CD4-positive, alpha-beta memory T cell (primary cell): Measurements from ENCODE around the gene GNAO1. TPM values are rescaled to one million over a fixed set of nuclear protein-coding genes. Genes with fewer than 3 reads are reported as not detected.

Experiments
- CTCF ChIA-PET: fragments of 350-600 bp; sonication (Branson Sonifier 250); formaldehyde crosslinking; loops from one replicate; lab custom pipeline; 2021; ENCODE audit warnings: inconsistent platforms; ENCODE audit not compliant: partially characterized antibody; lab: Charles Lee
- POLR2A ChIA-PET: fragments of 350-600 bp; sonication (Branson Sonifier 250); formaldehyde crosslinking; loops from one replicate; lab custom pipeline; 2021; ENCODE audit not compliant: partially characterized antibody; lab: Charles Lee
- DNase-seq, 5 donors: peaks; one replicate each; pipeline versions ENCODE4 v3.0.0 to v3.0.0-alpha.2; 2020 to 2022; ENCODE audit warnings: mixed read lengths in 1 of 5
- H3K27ac ChIP-seq: one replicate; pipeline ENCODE4 v1.7.0; 2013; ENCODE audit warnings: low read depth, low read length
- H3K27me3 ChIP-seq: 2 replicates; pipeline ENCODE4 v1.7.0; 2013; ENCODE audit warnings: mild to moderate bottlenecking, low read length, moderate library complexity; ENCODE audit not compliant: insufficient read depth
- H3K36me3 ChIP-seq: 2 replicates; pipeline ENCODE4 v1.7.0; 2013; ENCODE audit warnings: mild to moderate bottlenecking, low read length, moderate library complexity; ENCODE audit not compliant: insufficient read depth
- H3K4me1 ChIP-seq: 2 replicates; pipeline ENCODE4 v1.7.0; 2013; ENCODE audit warnings: mild to moderate bottlenecking, low read length, moderate library complexity; ENCODE audit not compliant: insufficient read depth
- H3K4me3 ChIP-seq, 2 donors: one replicate each; pipeline ENCODE4 v1.7.0; 2013; ENCODE audit warnings: low read length in 2 of 2, mild to moderate bottlenecking in 1 of 2
- H3K9me3 ChIP-seq, 2 donors: one replicate each; pipeline ENCODE4 v1.7.0; 2013; ENCODE audit warnings: low read length in 2 of 2, control low read depth in 1 of 2; ENCODE audit not compliant: control insufficient read depth in 1 of 2
- H3K27ac Mint-ChIP-seq, 7 donors: one replicate each; pipeline ENCODE4 v1.8.0; 2020 to 2021; ENCODE audit warnings: mixed read lengths in 7 of 7, mild to moderate bottlenecking in 6 of 7, inconsistent platforms in 3 of 7, moderate library complexity in 3 of 7
- H3K27me3 Mint-ChIP-seq, 2 donors: one replicate each; pipeline ENCODE4 v1.8.0; 2020 to 2021; ENCODE audit warnings: mixed read lengths in 2 of 2
- H3K36me3 Mint-ChIP-seq, 2 donors: one replicate each; pipeline ENCODE4 v1.8.0; 2020 to 2021; ENCODE audit warnings: mixed read lengths in 2 of 2, inconsistent platforms in 1 of 2, mild to moderate bottlenecking in 1 of 2
- H3K4me1 Mint-ChIP-seq, 4 donors: one replicate each; pipeline ENCODE4 v1.8.0; 2020 to 2021; ENCODE audit warnings: mixed read lengths in 4 of 4, mild to moderate bottlenecking in 1 of 4
- H3K4me3 Mint-ChIP-seq, 8 donors: one replicate each; pipeline ENCODE4 v1.8.0; 2020 to 2021; ENCODE audit warnings: mixed read lengths in 8 of 8, mild to moderate bottlenecking in 7 of 8, moderate library complexity in 6 of 8, inconsistent platforms in 3 of 8
- H3K9me3 Mint-ChIP-seq, 8 donors: one replicate each; pipeline ENCODE4 v1.8.0; 2020 to 2021; ENCODE audit warnings: mixed read lengths in 8 of 8, mild to moderate bottlenecking in 5 of 8, inconsistent platforms in 3 of 8, moderate library complexity in 1 of 8
- intact Hi-C: fragments of 100-400 bp; cut with micrococcal nuclease; formaldehyde crosslinking; loops from one replicate; pipeline ENCODE4 v1.15.1; 2023
- polyA plus RNA-seq, 2 donors: library from polyadenylated mRNA; unstranded; fragments of 300-500 nt; fragmentation: Illumina TruSeq; gene quantifications; one replicate each; pipeline ENCODE4 v1.2.3, GENCODE V29; 2021
- total RNA-seq, 2 experiments: library from RNA; stranded (reverse); gene quantifications; one replicate each; pipeline ENCODE4 v1.2.3, GENCODE V29; 2021

GNAO1 gene
- total and polyA plus RNA-seq, 4 experiments from 2014 or later, result 1.5 to 10.8 (median 10.5) TPM; not detected in 1

DNA sequence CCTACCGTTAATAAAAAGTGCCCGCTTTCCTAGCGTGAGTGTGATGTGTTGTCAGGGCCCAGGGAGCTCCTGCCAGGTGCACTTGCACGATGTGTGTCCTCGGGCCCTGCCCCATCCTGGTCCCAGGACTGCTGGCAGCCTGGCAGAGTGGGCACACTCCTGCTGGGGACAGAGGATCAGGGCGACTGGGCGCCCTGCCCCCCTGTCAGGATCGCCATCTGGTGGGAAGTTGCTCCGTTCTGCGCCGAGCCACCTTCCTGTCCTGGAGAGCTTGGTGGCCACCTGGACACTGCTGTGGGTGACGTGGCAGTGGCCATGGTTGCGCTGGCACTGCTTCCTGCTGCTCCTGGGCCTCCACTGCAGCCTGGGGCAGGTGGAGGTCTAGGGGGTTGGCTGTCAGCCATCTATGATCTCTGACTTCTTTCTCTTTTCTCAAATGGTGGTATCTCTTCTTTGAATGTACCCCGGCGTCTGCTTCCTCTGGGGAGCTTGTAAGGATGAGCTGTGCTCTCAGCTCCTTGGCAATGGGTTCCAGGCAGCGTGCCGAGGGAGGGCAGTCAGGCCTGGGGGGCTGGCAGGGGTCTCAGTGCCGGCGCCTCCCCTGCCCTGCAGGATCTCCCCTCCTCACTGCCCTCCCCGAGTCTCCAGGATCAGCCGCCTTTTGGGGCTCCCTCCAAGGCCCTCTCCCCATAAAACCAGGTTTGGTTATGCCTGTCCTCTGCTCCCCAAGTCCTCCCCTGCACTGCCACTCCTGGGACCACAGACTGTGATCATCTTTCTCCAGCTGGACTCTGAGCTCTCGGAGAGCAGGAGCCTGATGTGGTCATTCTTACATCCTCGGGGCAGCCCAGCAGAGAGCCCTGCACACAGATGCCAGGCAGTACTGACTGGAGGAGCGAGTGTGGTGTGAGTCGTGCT lies 157.1 kb downstream of the GNAO1 start:
- DNase-seq, result no peak
- CTCF ChIA-PET, result interaction anchor here (2.1 kb wide), 1 partner anchor 8 kb away, joined by 10 read pairs; no protein-coding TSS in a partner anchor
- Mint-ChIP-seq H3K4me1 (peaks cover 0 to 2% (median 0%) of the 10 kb centered on the region in 4 donors), H3K36me3 (peaks cover 0 to 3% of the 10 kb centered on the region in 2 donors), H3K27ac (no peak overlapping the region), H3K4me3 (no peak overlapping the region), H3K27me3 (no peaks in the 10 kb centered on the region), H3K9me3 (no peaks in the 10 kb centered on the region)
- H3K36me3 ChIP-seq, result no peaks in the 10 kb centered on the region
- no peak overlapping the region for H3K27ac ChIP-seq
- no peaks in the 10 kb centered on the region for H3K9me3 ChIP-seq
- H3K27me3 ChIP-seq, result no peaks in the 10 kb centered on the region
- H3K4me3 ChIP-seq, result no peak overlapping the region
- H3K4me1 ChIP-seq, result no peaks in the 10 kb centered on the region
- intact Hi-C loops, result no loop called here
- POLR2A ChIA-PET, result no interaction called here

DNA sequence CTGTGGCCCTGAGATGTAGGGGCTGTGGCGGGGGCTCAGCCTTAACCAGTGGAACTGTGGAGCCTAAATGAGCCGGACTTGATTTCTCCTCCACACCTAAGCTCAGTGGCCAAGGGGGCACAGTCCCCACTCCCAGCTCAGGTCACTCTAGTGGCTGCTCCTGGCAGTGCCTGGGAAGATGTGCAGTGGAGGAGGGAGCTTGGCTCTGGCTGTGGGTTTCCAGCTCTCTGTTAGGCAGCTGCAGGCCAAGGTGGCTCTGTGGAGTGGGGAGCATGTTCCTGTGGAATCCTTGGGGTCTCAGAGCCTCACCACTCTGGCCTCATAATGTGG lies 157.8 kb downstream of the GNAO1 start:
- no peak overlapping the region for H3K27ac Mint-ChIP-seq
- H3K36me3 ChIP-seq, result no peaks in the 10 kb centered on the region
- no peak overlapping the region for H3K4me3 Mint-ChIP-seq
- no peaks in the 10 kb centered on the region for H3K9me3 Mint-ChIP-seq
- no peaks in the 10 kb centered on the region for H3K27me3 ChIP-seq
- no peaks in the 10 kb centered on the region for H3K27me3 Mint-ChIP-seq
- DNase-seq, result no peak
- H3K27ac ChIP-seq, result no peak overlapping the region
- ChIA-PET POLR2A (no interaction called here), CTCF (no interaction called here)
- no peaks in the 10 kb centered on the region for H3K36me3 Mint-ChIP-seq
- H3K4me1 Mint-ChIP-seq, result peaks cover 0 to 2% (median 0%) of the 10 kb centered on the region in 4 donors
- intact Hi-C loops, result no loop called here
- H3K9me3 ChIP-seq, result no peaks in the 10 kb centered on the region
- H3K4me3 ChIP-seq, result no peak overlapping the region
- H3K4me1 ChIP-seq, result no peaks in the 10 kb centered on the region

DNA sequence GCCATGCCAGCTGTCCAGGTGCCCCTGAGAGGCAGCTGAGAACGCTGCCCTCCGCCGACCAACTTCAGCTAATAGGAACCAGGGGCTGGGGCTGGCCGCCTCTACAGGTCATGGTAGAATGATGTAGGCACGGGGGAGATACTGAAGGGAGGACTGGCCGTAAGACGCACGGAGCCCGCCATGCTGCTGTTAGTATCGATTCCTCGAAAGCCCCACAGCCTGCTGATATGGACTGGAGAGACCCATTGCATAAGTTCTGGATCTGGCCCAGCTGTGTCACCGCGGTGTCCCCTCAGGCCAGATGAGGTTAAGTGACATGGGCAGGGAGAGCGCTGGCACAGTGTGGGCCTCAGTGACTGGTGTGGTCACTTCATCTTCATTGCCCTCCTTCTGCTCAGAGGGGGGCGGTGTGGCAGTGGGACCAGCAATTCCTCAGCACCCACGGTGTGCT lies 158.4 kb downstream of the GNAO1 start:
- Mint-ChIP-seq H3K9me3 (no peaks in the 10 kb centered on the region), H3K4me1 (peaks cover 0 to 2% (median 0%) of the 10 kb centered on the region in 4 donors), H3K27me3 (no peaks in the 10 kb centered on the region), H3K27ac (no peak overlapping the region), H3K36me3 (no peaks in the 10 kb centered on the region), H3K4me3 (no peak overlapping the region)
- no peaks in the 10 kb centered on the region for H3K9me3 ChIP-seq
- POLR2A ChIA-PET, result no interaction called here
- CTCF ChIA-PET, result no interaction called here
- DNase-seq, result no peak
- H3K27me3 ChIP-seq, result no peaks in the 10 kb centered on the region
- intact Hi-C loops, result no loop called here
- no peak overlapping the region for H3K27ac ChIP-seq
- no peak overlapping the region for H3K4me3 ChIP-seq
- H3K4me1 ChIP-seq, result no peaks in the 10 kb centered on the region
- no peaks in the 10 kb centered on the region for H3K36me3 ChIP-seq

DNA sequence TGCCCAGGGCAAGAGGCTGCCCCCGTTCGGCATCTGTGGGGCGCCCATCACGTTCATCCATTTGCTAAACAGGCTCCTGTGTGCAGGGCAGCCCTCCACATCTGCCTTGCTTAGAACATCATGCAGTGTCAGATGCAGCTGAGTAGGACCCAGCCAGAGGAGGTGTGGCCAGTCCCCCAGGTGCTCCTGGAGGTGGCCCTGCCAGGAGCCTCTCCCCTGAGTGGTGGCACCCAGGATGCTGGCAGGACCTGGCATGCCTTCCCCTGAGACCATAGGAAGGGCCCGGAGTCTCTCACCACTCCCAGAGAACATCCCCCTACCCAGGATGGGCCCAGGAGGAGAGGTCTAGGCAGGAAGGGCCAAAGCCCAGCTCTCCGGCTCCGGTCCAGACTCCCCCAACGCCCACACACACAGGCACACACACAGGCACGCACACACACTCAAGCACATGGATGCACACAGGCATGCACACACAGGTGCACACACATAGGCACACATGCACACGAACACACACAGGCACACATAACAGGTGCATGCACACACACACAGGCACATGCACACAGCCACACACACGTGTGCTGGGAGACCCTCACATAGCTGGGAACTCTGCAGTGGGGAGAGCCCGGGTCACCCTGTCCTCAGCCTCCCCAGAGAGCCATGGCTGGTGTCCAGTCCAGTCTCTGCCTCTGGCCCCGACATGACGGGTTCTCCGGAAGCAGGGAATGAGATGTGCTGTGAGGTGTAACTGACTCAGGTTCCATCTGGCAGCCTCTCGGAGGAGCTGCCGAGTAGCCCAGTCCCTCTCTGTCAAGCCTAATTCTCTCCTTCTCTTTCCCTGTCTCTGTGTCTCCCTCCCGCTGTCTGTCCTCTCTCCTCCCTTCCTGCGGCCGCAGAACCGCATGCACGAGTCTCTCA lies 159.5 kb downstream of the GNAO1 start:
- no peaks in the 10 kb centered on the region for H3K27me3 ChIP-seq

DNA sequence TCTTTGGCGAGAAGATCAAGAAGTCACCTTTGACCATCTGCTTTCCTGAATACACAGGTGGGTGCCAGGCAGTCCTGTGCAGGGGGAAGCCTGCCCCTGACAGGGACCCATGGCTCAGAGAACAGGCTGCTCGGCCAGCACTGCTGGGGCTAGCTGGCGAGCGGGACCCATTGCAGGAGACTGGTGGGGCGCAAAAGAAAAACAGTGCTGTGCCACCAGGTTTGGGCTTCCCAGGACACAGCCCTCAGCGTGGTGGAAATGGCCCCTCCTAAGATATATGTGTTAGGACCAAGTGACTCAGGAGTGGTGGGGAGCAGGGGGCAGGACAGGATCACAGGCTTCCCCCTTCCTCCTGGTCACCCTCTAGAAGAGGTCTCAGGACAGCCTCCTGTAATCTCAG lies 160.2 kb downstream of the GNAO1 start:
- Mint-ChIP-seq H3K36me3 (peaks cover 0 to under 1% of the 10 kb centered on the region in 2 donors), H3K27ac (no peak overlapping the region), H3K4me3 (no peak overlapping the region), H3K9me3 (no peaks in the 10 kb centered on the region), H3K27me3 (no peaks in the 10 kb centered on the region), H3K4me1 (peaks cover 2 to 7% (median 5%) of the 10 kb centered on the region in 4 donors)
- Histone ChIP-seq H3K4me1 (peaks cover 7% of the 10 kb centered on the region), H3K27ac (no peak overlapping the region), H3K36me3 (no peaks in the 10 kb centered on the region), H3K4me3 (no peak overlapping the region), H3K9me3 (no peaks in the 10 kb centered on the region), H3K27me3 (no peaks in the 10 kb centered on the region)
- CTCF ChIA-PET, result no interaction called here
- intact Hi-C loops, result no loop called here
- no peak for DNase-seq
- POLR2A ChIA-PET, result no interaction called here

More for the DNA sequence above, 159.5 kb downstream of the GNAO1 start:
- Mint-ChIP-seq H3K27me3 (no peaks in the 10 kb centered on the region), H3K9me3 (no peaks in the 10 kb centered on the region), H3K27ac (no peak overlapping the region), H3K36me3 (no peaks in the 10 kb centered on the region), H3K4me3 (no peak overlapping the region), H3K4me1 (peaks cover 0 to 2% (median 0%) of the 10 kb centered on the region in 4 donors)
- POLR2A ChIA-PET, result no interaction called here
- no peaks in the 10 kb centered on the region for H3K36me3 ChIP-seq
- intact Hi-C loops, result no loop called here
- H3K4me3 ChIP-seq, result no peak overlapping the region
- H3K9me3 ChIP-seq, result no peaks in the 10 kb centered on the region
- no peak for DNase-seq
- no peaks in the 10 kb centered on the region for H3K4me1 ChIP-seq
- H3K27ac ChIP-seq, result no peak overlapping the region
- CTCF ChIA-PET, result no interaction called here

DNA sequence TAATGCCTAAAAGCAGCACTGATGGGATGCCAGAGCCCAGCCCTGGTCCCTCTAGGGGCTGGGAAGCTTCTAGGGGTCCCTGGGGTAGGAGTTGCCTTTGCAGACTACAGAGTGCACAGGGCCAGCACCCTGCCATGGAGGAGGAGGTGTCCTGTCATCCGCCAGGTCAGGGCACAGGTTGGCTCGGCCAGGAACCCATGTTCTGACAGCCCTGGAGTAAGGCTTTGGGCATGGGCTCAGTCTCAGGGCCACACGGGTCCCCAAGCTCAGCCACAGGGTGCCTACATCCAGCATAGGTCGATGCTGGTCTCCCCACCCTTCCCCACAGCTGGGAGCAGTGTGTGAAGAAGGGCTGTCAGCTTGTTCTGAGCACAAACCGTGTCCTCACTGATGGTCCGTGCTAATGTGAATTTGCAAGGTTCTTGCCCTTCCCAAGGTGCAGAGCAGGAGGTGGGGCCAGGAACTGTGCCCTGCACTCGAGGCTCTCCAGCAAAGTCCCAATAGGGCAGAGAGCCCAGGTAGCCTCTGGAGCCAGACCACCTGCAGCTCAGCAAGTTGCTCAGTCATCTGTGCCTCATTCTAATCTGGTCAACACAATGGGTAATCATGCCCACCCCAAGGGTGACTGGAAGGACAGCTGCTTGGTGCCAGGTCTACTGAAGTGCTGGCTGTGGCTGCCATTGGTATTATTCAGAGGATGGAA lies 161.2 kb downstream of the GNAO1 start:
- no peaks in the 10 kb centered on the region for H3K27me3 Mint-ChIP-seq
- ChIA-PET CTCF (no interaction called here), POLR2A (no interaction called here)
- H3K4me1 ChIP-seq, result peaks cover 17% of the 10 kb centered on the region
- no peaks in the 10 kb centered on the region for H3K27me3 ChIP-seq
- no peak for DNase-seq
- H3K4me1 Mint-ChIP-seq, result peaks cover 6 to 17% (median 11%) of the 10 kb centered on the region in 4 donors
- no peak overlapping the region for H3K27ac Mint-ChIP-seq
- H3K4me3 Mint-ChIP-seq, result no peak overlapping the region
- H3K27ac ChIP-seq, result no peak overlapping the region
- H3K9me3 ChIP-seq, result no peaks in the 10 kb centered on the region
- H3K36me3 Mint-ChIP-seq, result peaks cover 0 to 2% of the 10 kb centered on the region in 2 donors
- H3K4me3 ChIP-seq, result no peak overlapping the region
- no peaks in the 10 kb centered on the region for H3K9me3 Mint-ChIP-seq
- intact Hi-C loops, result no loop called here
- no peaks in the 10 kb centered on the region for H3K36me3 ChIP-seq
